MM.1S (cell line): Measurements from ENCODE around the gene CD58.

Experiments used
- CTCF ChIP-seq: fragments of 300-600 bp; sonication (generic); IDR thresholded peaks from 2 replicates; pipeline ENCODE4 v1.5.1; 2016; ENCODE audit warnings: antibody characterized with exemption, low read length, mixed read lengths
- EZH2phosphoT487 ChIP-seq: fragments of 300-600 bp; sonication (generic); IDR thresholded peaks from 2 replicates; pipeline ENCODE4 v1.6.1; 2018; ENCODE audit warnings: antibody characterized with exemption, low read length

- peak; percentile 51 for TF ChIP-seq CTCF
- TF ChIP-seq EZH2phosphoT487, result no peak
Measured at GRCh38 chr1:116570358-116571214, at the start of gene CD58.
